Uterus (tissue), 2 donors: Measurements from ENCODE around the gene UBE2L5.

Source experiments
- POLR2A ChIP-seq, 2 donors: fragments of 450-650 bp; IDR thresholded peaks; one replicate each; pipeline ENCODE4 v1.6.1; 2016; ENCODE audit warnings: antibody characterized with exemption in 2 of 2, mild to moderate bottlenecking in 1 of 2, moderate library complexity in 1 of 2
- TF ChIP-seq, protein P1 (sequence below), 4 experiments: fragments of 200-600 bp in 2 of 4; fragments of 450-650 bp in 2 of 4; sonication (generic) in 2 of 4; IDR thresholded peaks; one replicate each; pipeline ENCODE4 v1.5.1; 2016 to 2019; ENCODE audit warnings: antibody characterized with exemption in 4 of 4, mild to moderate bottlenecking in 2 of 4, moderate library complexity in 1 of 4

DNA sequence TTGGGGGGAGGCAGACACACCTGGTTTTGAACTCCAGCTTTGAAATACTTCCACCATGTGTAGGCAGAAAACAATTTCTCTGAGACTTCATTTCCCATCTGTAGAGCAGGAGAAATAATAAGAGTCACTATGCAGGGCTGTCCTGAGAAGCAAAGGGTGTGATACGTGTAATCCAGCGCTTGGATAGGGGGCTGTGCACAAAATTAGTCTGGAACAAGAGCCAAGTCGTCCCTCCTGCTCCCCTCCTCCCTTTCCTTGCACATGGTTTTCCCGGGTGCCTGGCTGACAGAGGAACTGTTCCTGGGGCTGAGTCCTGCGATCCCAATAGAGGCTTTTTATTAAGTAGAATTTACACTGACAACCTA, 29.6 kb upstream of the UBE2L5 start:
- TF ChIP-seq POLR2A (IDR thresholded peaks at IDR 0.05), result no peak
- TF ChIP-seq, protein P1, sequence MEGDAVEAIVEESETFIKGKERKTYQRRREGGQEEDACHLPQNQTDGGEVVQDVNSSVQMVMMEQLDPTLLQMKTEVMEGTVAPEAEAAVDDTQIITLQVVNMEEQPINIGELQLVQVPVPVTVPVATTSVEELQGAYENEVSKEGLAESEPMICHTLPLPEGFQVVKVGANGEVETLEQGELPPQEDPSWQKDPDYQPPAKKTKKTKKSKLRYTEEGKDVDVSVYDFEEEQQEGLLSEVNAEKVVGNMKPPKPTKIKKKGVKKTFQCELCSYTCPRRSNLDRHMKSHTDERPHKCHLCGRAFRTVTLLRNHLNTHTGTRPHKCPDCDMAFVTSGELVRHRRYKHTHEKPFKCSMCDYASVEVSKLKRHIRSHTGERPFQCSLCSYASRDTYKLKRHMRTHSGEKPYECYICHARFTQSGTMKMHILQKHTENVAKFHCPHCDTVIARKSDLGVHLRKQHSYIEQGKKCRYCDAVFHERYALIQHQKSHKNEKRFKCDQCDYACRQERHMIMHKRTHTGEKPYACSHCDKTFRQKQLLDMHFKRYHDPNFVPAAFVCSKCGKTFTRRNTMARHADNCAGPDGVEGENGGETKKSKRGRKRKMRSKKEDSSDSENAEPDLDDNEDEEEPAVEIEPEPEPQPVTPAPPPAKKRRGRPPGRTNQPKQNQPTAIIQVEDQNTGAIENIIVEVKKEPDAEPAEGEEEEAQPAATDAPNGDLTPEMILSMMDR (IDR thresholded peaks at IDR 0.05), result no peak
